Kidney (tissue), 14 donors: Measurements from ENCODE around the gene KCNE4. TPM values are rescaled to one million over a fixed set of nuclear protein-coding genes. Genes with fewer than 3 reads are reported as not detected.
"Not testable (repeated sequence)": the region's sequence is repeated elsewhere in the genome, so short reads cannot be mapped to it uniquely, and the experiment has no call there.

Experiments used
- DNase-seq, 5 donors: peaks; one replicate each; pipeline ENCODE4 v3.0.0-alpha.2; 2013 to 2020
- FAIRE-seq: peaks from 2 replicates; lab custom pipeline; 2012; peaks lifted over from hg19 to GRCh38; lab: Jason Lieb, UNC
- H3K27ac ChIP-seq, 2 donors: one replicate each; pipeline ENCODE4 v1.7.0; 2013; ENCODE audit warnings: low read depth in 2 of 2, low read length in 2 of 2, inconsistent platforms in 1 of 2
- H3K27me3 ChIP-seq: one replicate; pipeline ENCODE4 v1.7.1; 2013; ENCODE audit warnings: low read length, inconsistent platforms; ENCODE audit not compliant: control insufficient read depth, insufficient read depth
- H3K36me3 ChIP-seq, 3 donors: one replicate each; pipeline versions ENCODE4 v1.7.0 to v1.7.1; 2013; ENCODE audit warnings: low read length in 3 of 3, control low read depth in 1 of 3, inconsistent platforms in 1 of 3; ENCODE audit not compliant: insufficient read depth in 3 of 3, control insufficient read depth in 2 of 3
- H3K4me1 ChIP-seq, 3 donors: one replicate each; pipeline versions ENCODE4 v1.7.0 to v1.7.1; 2013; ENCODE audit warnings: low read length in 3 of 3, inconsistent platforms in 1 of 3, low read depth in 1 of 3; ENCODE audit not compliant: control insufficient read depth in 2 of 3, insufficient read depth in 2 of 3
- H3K4me3 ChIP-seq, 3 donors: one replicate each; pipeline versions ENCODE4 v1.7.0 to v1.8.1; 2013; ENCODE audit warnings: low read length in 3 of 3, control low read depth in 1 of 3, inconsistent platforms in 1 of 3
- H3K9ac ChIP-seq, 3 donors: one replicate each; pipeline versions ENCODE4 v1.7.0 to v1.7.1; 2013; ENCODE audit warnings: low read length in 3 of 3, control low read depth in 1 of 3, inconsistent platforms in 1 of 3
- H3K9me3 ChIP-seq, 3 donors: one replicate each; pipeline versions ENCODE4 v1.7.0 to v1.7.1; 2013; ENCODE audit warnings: low read length in 3 of 3, control low read depth in 1 of 3, inconsistent platforms in 1 of 3; ENCODE audit not compliant: control insufficient read depth in 2 of 3, insufficient read depth in 1 of 3
- CTCF ChIP-seq: IDR thresholded peaks from 3 replicates; pipeline ENCODE4 v1.5.1; 2012; ENCODE audit warnings: mild to moderate bottlenecking, moderate library complexity, borderline replicate concordance; ENCODE audit not compliant: insufficient read depth; ENCODE audit errors: extremely low read depth
- intact Hi-C: fragments of 100-400 bp; cut with DNase I; formaldehyde crosslinking; loops from one replicate; pipeline ENCODE4 v1.11.1; 2022
- polyA plus RNA-seq: library from polyadenylated mRNA; stranded (reverse); fragments of 350-450 nt; fragmentation: Illumina TruSeq; extraction: RNeasy Lipid Tissue Mini Kit (QIAGEN cat#74804); gene quantifications from one replicate; pipeline ENCODE4 v1.2.3, GENCODE V29; 2014; ENCODE audit warnings: low read depth, low replicate concordance; ENCODE audit not compliant: insufficient read depth
- total RNA-seq: library from RNA; stranded (reverse); fragmentation: NEBNext Ultra II Directional; extraction: Animal tissue kit (Norgen Biotek cat#: 25700); gene quantifications from one replicate; pipeline ENCODE4 v1.2.1, GENCODE V29; 2021
- donor health status: control.
- donor health status: control.
- donor health status: control.
- donor health status: control.
- donor health status: control.
- donor health status: DM: yes; HTN: yes; CAD: no.
- donor health status: Normal renal cell carcinoma (clear cell type).

The KCNE4 gene
- total and polyA plus RNA-seq, 2 donors from 2014 or later: 4.0 to 4.2 TPM

- Histone ChIP-seq H3K36me3 (no peaks in the 10 kb centered on the region), H3K27ac (no peak overlapping the region), H3K27me3 (no peaks in the 10 kb centered on the region), H3K4me3 (no peak overlapping the region), H3K9me3 (no peaks in the 10 kb centered on the region), H3K4me1 (no peaks in the 10 kb centered on the region), H3K9ac (no peak overlapping the region)
- no peak for TF ChIP-seq CTCF
- FAIRE-seq: no peak
- intact Hi-C loops: no loop called here
- no peak for DNase-seq
These were observed 27.4 kb downstream of the KCNE4 start for GRCh38 chr2:223079378-223079777.

- TF ChIP-seq CTCF: no peak
These were observed 27.9 kb downstream of the KCNE4 start for GRCh38 chr2:223079925-223080324.

GRCh38 chr2:223080790-223081360, 28.9 kb downstream of the KCNE4 start:
- H3K9ac ChIP-seq, intact Hi-C loops, H3K36me3 ChIP-seq, H3K4me1 ChIP-seq, H3K4me3 ChIP-seq, H3K9me3 ChIP-seq, H3K27ac ChIP-seq, H3K27me3 ChIP-seq, FAIRE-seq, DNase-seq: not testable (repeated sequence)

More at GRCh38 chr2:223079925-223080324, 27.9 kb downstream of the KCNE4 start:
- no peaks in the 10 kb centered on the region for H3K4me1 ChIP-seq
- FAIRE-seq: no peak
- no peak overlapping the region for H3K4me3 ChIP-seq
- no peaks in the 10 kb centered on the region for H3K27me3 ChIP-seq
- no peak overlapping the region for H3K27ac ChIP-seq
- no peaks in the 10 kb centered on the region for H3K9me3 ChIP-seq
- intact Hi-C loops: no loop called here
- H3K36me3 ChIP-seq: no peaks in the 10 kb centered on the region
- no peak overlapping the region for H3K9ac ChIP-seq
- DNase-seq: no peak

GRCh38 chr2:223081789-223082188, 29.8 kb downstream of the KCNE4 start:
- H3K9me3 ChIP-seq: no peaks in the 10 kb centered on the region
- H3K27ac ChIP-seq: no peak overlapping the region
- no peak overlapping the region for H3K4me3 ChIP-seq
- DNase-seq (no peak), FAIRE-seq (no peak)
- intact Hi-C loops: no loop called here
- H3K36me3 ChIP-seq: no peaks in the 10 kb centered on the region
- no peak overlapping the region for H3K9ac ChIP-seq
- no peaks in the 10 kb centered on the region for H3K4me1 ChIP-seq
- no peak for TF ChIP-seq CTCF
- H3K27me3 ChIP-seq: no peaks in the 10 kb centered on the region
